GM19035 (cell line): ENCODE data around the gene KDM2B.

Experiments used
- ATAC-seq: cut with Tn5 transposase; IDR thresholded peaks from one replicate; pipeline ENCODE4 v1.9.1; 2021; ENCODE audit not compliant: unreplicated experiment

Gene KDM2B

DNA sequence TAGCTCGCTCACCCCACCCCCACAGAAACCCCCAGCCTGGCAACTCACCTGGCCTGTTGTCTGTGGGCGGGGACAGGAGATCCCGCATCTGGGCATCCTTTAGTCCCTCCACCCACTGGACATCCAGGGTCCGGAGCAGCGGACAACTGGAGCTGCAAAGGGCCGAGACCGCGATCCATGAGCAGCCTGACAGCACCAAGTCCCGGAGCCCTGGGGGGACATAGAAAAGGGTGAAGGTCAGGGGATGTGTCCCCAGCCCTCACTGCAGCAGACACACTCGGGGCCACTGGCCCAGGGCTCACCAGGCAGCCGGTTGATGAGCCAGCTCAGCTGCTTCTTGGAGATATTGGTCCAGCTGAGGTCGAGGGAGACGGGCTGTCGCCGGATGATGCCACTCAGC is 140.1 kb downstream of the KDM2B start:
- no peak for ATAC-seq

DNA sequence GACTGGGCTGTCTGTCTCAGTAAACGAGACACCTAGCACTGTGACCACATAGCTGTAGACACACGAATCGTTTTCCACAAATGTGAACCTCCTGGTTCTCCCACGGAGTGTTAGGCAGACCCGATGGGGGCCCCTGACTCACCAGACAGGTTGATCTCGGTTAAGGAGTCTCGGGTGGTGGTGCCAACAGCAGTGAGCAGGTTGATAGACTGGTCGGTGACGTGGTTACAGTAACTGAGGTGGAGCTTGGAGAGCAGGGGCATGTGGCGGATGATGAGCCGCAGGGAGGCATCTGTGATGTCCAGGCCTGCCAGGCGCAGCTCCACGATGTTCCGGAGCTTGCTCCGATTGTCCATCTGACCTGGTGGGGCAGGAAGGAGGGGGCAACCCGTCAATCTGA is 141.1 kb downstream of the KDM2B start:
- no peak for ATAC-seq

GRCh38 chr12:121438905-121439304 is 141.9 kb downstream of the KDM2B start:
- no peak for ATAC-seq

- no peak for ATAC-seq
These were observed 144.1 kb downstream of the KDM2B start for GRCh38 chr12:121436706-121437105.

GRCh38 chr12:121432740-121433480 is 147.9 kb downstream of the KDM2B start:
- ATAC-seq: no peak

DNA sequence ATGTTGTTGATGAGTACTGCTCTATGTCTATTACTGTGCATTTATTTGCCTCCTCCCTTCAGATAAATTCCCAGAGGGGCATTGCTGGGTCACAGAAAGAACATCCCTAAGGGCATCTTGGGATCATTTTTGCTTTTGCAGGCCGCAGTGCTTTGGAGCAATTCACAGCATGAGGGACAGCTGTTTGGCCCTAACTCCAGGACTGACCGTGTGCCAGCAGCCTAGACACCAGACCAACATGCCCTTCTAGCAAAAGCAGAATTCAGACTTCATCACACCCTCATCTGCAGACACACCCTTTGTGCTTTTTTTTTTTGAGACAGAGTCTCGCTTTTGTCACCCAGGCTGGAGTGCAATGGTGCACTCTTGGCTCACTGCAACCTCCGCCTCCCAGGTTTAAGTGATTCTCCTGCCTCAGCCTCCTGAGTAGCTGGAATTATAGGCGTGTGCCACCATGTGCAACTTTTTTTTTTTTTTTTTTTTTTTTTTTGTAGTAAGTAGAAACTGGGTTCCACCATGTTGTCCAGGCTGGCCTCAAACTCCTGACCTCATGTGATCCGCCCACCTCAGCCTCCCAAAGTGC is 149.9 kb downstream of the KDM2B start:
- ATAC-seq: no peak

DNA sequence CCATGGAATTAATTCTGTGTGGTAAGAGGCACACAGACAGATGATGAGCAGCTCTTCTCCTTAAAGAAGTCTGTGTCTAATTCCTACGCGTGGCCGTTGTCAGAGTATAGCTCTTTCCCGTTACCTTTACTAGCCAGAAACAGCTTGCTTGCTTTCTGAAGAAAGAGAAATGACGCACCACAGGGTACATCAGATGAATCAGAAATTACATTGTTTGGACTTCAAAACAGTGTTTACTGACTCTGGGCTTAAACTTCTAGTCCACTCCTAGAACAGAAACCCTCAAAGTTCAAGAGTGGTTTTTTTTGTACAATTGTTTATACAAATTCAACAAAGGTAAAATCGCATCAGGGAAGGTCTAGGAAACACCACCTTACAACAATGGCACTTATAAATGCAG is 151.9 kb downstream of the KDM2B start:
- no peak for ATAC-seq

DNA sequence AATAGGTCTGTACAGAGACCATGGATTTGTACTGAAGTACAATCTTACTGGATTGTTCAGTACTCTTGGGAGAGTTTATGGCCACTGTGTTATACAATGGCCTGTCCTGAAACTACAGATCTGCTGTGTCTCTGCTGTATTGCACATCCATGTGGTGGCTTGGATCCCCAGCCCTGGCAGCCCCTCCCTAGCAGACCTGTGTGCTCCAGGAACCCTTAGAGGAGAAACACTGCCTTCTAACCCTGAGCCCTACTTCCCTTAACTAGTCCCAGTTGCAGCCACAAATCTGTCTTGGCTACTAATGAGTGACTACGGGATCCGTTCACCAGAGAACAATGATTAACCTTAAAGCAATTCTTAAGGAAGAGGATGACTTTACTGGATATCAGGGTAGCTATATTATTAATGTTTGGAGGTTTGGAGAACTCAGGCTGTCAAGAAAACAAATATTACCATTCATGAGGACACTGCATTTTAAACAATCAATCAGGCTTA is 153.2 kb downstream of the KDM2B start:
- no peak for ATAC-seq

GRCh38 chr12:121424624-121424975 is 156.2 kb downstream of the KDM2B start:
- no peak for ATAC-seq

- ATAC-seq: no peak
These were observed 156.9 kb downstream of the KDM2B start for GRCh38 chr12:121423682-121424623.

- no peak for ATAC-seq
These were observed 157.6 kb downstream of the KDM2B start for GRCh38 chr12:121423253-121423652.

GRCh38 chr12:121420109-121420508 is 160.7 kb downstream of the KDM2B start:
- no peak for ATAC-seq

DNA sequence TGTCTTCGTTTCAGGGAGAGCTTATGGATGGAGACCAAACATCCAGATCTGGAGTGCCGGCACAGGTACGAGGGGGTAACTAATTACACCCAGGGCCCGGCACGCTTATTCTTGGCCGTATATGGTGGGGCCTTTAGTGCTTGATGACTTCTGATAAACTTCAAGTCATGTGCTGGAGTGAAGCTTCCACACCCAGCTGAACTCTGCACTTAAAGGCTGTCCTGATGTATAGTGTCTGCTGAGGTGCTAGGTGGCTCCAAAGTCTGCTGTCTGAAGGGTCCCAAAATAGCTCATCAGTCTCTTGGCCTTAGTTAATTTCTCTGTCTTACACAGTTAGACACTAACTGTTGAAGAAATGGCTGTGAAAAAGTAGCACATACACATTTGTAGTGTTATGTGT is 163.0 kb downstream of the KDM2B start:
- no peak for ATAC-seq

GRCh38 chr12:121413917-121414316 is 166.9 kb downstream of the KDM2B start:
- no peak for ATAC-seq

- ATAC-seq: no peak
These were observed 175.6 kb downstream of the KDM2B start for GRCh38 chr12:121405211-121405610.

DNA sequence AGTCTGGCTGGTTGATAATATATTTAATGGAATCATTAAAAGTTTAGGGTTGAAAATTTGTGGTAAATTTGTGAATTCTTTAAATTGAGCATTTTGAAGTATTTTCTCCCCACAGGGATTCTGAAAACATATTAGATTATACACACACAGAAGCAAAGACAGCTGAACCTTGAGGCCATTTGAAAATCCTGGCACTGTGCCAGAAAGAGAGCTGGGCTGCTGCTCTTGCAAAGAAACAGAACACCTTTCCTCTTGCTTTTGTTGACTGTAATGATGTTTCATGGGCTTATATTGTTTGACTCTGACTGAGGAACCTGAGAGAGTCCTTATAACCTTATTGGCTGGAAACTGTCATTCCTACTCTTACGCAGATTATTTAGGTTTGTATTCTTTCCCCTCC is 176.1 kb downstream of the KDM2B start:
- no peak for ATAC-seq

DNA sequence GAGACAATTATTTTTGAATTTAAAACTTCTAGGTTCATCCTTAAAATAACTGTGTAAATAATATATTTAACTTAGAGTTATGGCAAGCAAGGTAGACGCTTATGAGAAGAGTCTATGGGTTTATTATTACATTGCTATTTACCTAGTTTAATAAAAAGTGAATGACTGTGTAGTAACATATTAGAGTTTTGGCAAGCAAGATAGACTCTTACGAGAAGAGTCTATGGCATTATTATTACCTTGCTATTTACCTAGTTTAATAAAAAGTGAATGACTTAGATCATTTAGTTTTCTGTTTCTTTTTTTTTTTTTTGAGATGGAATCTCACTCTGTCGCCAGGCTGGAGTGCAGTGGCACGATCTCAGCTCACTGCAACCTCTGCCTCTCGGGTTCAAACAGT is 177.1 kb downstream of the KDM2B start:
- ATAC-seq: no peak

DNA sequence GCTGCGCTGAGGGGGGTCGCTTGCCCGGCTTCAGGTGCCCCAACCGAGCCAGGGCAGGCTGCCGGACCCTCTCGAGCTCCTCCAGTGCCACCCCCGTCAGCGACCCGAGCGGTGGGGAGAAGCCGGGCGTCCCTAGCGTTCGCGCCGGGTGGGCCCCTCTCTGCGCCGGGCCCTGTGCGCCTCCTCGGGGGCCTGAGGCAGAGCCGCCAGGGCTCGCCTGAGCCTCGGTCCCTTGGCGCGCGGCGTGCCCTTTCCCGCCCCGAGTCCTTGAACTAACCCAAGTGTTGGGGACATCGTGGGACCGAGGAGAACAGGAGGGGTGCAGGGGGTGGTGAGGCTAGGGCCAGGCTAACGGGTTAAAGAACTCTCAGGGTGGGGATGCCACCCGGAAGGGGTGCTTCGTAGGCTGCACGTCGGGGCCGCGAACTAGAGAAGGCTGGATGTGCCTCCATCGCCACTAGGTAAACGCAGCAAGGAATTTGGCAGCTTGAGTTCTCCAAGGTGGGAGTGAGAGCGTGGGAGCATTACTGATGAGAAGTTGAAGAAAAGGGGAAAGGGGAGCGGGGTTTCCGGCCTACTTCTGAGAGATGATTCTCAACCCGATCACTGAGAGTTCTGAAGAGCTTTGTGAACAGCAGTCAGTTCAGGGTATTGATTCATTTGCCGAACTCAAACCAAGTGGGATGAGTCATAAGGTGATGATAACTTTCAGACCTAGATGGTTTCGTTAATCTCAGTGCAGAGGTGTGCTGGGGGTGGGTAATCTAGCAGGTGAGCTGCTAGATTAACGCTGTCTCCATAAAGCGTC is 180.3 kb downstream of the KDM2B start:
- ATAC-seq: peak; percentile 32

DNA sequence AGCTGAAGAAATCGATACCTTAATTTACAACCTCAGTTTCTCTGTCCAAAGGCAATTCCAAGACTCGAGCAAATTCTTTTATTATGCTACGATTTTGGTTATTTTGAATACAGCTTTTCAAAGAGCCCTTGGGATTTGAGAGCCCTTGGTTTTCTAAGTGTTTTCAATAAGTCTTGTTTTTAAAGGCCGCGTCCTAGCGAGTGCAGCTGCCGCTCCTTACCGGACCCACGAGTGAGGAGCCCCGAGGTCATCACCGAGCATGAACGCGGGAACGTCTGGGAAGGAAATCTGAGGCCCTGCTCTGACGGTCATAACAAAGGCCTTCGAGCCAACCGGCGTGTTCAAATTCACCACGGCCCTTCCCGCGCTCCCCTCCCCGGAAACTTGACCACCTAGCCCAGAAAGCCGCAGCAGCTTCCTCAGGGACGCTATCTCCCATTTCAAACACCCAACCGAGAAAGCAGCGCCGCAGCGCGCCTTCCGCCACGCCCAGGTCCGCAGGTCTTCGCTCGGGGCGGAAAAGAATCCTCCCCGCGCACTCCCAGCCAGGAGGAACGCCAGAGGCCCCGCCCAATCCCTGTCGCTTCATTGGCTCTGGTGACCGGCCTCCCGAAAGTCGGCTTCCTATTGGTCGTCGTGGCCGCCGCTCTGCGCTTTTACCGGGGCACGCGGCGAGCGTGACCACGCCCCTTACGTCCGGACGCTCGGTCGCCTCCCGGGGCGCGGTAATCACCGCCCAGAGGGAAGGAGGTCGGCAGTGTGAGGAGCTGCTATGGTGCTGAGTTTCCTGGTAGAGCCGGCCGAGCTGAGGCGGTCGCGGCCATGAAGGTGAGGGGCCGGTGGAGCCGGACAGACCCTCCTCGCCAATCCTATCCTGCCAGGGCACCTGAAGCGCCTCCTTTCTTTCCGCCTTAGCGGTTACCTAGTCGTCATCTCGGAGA is 181.2 kb downstream of the KDM2B start, which contains the start of gene RNF34:
Gene RNF34 (plus strand): TSS at position 728 of the 941 bp plus-strand sequence. CDS start 95 bp downstream, at position 823.
- ATAC-seq: peak; percentile 91

DNA sequence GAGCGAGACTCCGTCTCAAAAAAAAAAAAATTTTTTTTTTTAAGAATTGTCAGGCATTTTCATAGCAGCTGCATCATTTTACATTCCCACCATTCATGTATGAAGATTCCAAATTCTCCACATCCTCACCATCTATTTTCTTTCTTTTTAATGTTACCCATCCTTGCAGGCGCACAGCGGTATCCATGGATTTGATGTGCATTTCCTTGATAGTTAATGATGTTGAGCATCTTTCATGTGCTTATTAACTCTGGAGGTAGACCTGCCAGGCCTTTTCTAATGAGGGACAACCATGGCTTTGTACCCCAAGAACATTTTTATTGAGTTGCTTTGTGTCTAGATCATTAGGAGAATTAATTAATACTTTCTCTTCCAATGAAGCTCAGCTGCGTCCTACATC is 182.5 kb downstream of the KDM2B start:
- ATAC-seq: no peak
